ENCODE results near the gene UBR4. TPM values are rescaled to one million over a fixed set of nuclear protein-coding genes. Genes with fewer than 3 reads are reported as not detected.

Gene UBR4
- total RNA-seq, 4 donors from 2014 or later: 193 to 292 (median 229) TPM

DNA sequence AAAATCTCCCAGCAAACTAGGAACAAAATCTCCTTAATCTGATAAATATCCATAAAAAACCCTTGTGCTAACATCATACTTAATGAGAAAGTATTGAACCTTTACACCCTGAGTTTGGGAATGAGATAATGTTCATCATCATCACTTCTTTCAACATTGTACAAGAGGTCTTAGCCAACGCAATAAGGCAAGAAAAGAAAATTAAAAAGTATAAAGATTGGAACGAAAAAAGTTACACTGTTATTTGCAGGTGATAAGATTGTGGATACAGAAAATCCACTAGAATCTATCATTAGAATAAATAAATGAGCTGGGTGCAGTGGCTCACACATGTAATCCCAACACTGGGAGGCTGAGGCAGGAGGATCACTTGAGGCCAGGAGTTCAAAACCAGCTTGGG, 76.7 kb downstream of the UBR4 start:
- peaks cover 0 to 88% (median 0%) of the 10 kb centered on the region in 3 donors for H3K36me3 ChIP-seq
- no peak overlapping the region for H3K27ac ChIP-seq
- TF ChIP-seq, protein P1, sequence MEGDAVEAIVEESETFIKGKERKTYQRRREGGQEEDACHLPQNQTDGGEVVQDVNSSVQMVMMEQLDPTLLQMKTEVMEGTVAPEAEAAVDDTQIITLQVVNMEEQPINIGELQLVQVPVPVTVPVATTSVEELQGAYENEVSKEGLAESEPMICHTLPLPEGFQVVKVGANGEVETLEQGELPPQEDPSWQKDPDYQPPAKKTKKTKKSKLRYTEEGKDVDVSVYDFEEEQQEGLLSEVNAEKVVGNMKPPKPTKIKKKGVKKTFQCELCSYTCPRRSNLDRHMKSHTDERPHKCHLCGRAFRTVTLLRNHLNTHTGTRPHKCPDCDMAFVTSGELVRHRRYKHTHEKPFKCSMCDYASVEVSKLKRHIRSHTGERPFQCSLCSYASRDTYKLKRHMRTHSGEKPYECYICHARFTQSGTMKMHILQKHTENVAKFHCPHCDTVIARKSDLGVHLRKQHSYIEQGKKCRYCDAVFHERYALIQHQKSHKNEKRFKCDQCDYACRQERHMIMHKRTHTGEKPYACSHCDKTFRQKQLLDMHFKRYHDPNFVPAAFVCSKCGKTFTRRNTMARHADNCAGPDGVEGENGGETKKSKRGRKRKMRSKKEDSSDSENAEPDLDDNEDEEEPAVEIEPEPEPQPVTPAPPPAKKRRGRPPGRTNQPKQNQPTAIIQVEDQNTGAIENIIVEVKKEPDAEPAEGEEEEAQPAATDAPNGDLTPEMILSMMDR (IDR thresholded peaks at IDR 0.05): no peak
- TF ChIP-seq POLR2A (IDR thresholded peaks at IDR 0.05): no peak
- no peaks in the 10 kb centered on the region for H3K27me3 ChIP-seq
- no peak for DNase-seq
- H3K4me1 ChIP-seq: peaks cover 0 to 19% (median 0%) of the 10 kb centered on the region in 4 donors
- no peak overlapping the region for H3K4me3 ChIP-seq
- peaks cover 0 to 3% (median 0%) of the 10 kb centered on the region in 4 donors for H3K9me3 ChIP-seq

DNA sequence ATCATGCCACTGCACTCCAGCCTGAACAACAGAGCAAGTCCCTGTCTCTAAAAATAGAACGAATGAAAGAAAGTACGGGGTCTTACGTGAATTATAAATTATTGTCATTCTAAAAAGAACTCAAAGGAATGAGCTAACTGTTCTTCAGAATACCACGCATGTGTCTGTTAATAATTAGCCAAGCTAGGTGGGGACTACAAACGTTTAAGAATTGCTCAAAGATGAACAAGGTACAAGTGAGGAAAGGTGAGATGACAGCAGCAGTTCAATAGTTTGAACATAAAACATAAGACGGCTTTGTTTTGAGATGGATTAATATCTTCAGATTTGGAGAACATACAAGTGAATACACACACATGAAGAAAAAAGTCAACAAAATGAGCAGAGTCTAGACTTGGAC, 79.6 kb downstream of the UBR4 start:
- Histone ChIP-seq H3K4me1 (peaks cover 0 to 19% (median 0%) of the 10 kb centered on the region in 4 donors), H3K4me3 (no peak overlapping the region), H3K36me3 (peaks cover 0 to 88% (median 0%) of the 10 kb centered on the region in 3 donors), H3K27ac (peak overlapping the region in 3 of 4 donors; percentile 10 to 67 (median 28)), H3K27me3 (no peaks in the 10 kb centered on the region), H3K9me3 (peaks cover 0 to 3% (median 0%) of the 10 kb centered on the region in 4 donors)
- TF ChIP-seq, protein P1 (IDR thresholded peaks at IDR 0.05): no peak
- no peak for TF ChIP-seq POLR2A (IDR thresholded peaks at IDR 0.05)
- DNase-seq: no peak

DNA sequence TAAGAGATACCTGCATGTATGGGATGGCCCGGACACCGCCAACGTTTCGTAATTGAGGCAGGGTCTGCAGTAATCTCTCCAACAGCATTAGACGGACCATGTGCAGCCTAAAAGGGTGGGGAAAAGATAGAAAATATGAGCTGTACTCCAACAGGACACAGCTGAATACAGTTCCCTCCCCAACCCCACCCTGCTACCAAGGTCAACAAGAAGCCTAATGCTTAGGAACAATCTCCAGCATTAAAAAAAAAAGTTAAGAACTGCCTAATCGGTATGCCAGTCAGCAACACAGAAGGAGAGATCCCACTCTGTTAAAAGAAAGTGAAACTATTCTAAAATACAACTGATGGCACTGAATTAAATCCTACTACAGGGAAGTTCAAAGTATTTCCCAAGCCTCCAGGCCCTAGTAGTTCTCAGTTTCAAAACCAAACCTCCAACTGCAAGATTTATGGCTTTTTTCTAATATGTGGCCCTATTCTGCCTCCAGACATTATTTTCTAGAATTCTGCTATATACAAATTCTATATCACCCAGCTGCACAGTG, 81.0 kb downstream of the UBR4 start:
- DNase-seq: no peak
- Histone ChIP-seq H3K27ac (peak overlapping the region in 2 of 4 donors; percentile 30 to 67), H3K4me3 (no peak overlapping the region), H3K4me1 (peaks cover 0 to 19% (median 0%) of the 10 kb centered on the region in 4 donors), H3K27me3 (no peaks in the 10 kb centered on the region), H3K36me3 (peaks cover 0 to 88% (median 0%) of the 10 kb centered on the region in 3 donors), H3K9me3 (peaks cover 0 to 3% (median 0%) of the 10 kb centered on the region in 4 donors)
- TF ChIP-seq, protein P1 (IDR thresholded peaks at IDR 0.05): no peak
- TF ChIP-seq POLR2A (IDR thresholded peaks at IDR 0.05): no peak

DNA sequence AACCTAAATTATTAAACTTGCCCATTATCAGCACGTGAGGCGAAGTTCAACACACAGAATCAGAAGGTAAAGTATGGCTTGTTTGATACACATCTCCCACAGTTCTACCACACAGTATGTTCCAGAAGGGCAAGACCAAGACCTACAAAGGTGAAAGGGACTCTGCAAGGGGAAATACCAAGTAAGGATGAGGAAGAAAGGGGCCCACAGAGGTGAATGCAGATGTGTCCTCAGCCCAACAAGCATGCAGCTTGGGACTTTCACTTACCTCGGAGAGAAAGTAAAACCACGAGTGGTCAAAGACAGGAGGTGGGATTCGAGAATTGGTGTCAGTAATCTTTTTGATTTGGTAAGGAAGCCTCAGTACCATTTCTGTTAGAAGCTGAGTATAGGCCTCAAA, 85.8 kb downstream of the UBR4 start:
- no peak overlapping the region for H3K4me3 ChIP-seq
- H3K36me3 ChIP-seq: peaks cover 0 to 95% (median 0%) of the 10 kb centered on the region in 3 donors
- no peak for DNase-seq
- H3K9me3 ChIP-seq: no peaks in the 10 kb centered on the region
- H3K4me1 ChIP-seq: peaks cover 0 to 23% (median 0%) of the 10 kb centered on the region in 4 donors
- TF ChIP-seq, protein P1 (IDR thresholded peaks at IDR 0.05): no peak
- no peak for TF ChIP-seq POLR2A (IDR thresholded peaks at IDR 0.05)
- peak overlapping the region in 1 of 4 donors; percentile 15 for H3K27ac ChIP-seq
- H3K27me3 ChIP-seq: no peaks in the 10 kb centered on the region

DNA sequence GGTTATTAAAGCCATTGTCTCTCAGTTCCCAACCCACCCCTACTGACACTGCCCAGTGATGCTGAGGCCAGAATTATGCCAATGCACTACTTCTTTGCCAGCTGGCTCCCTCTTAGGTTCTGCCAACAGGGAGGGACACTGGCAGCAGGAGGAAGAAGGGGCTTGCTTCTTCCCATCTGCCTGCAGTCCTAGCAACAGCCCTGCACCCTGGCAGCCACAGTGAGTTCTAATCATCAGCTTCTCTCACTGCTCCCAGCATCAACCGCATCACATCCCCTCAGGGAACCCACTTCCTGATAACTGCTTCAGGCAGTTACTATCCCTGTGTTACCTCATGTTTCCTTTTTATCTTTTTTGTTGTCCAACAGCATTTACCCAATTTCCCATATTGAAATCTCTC, 86.2 kb downstream of the UBR4 start:
- peaks cover 0 to 95% (median 0%) of the 10 kb centered on the region in 3 donors for H3K36me3 ChIP-seq
- H3K4me1 ChIP-seq: peaks cover 0 to 22% (median 0%) of the 10 kb centered on the region in 4 donors
- no peak overlapping the region for H3K4me3 ChIP-seq
- peak overlapping the region in 1 of 4 donors; percentile 87 for H3K27ac ChIP-seq
- no peaks in the 10 kb centered on the region for H3K9me3 ChIP-seq
- peak in 2 of 3 donors; percentile 43 to 71 for DNase-seq
- H3K27me3 ChIP-seq: no peaks in the 10 kb centered on the region
- TF ChIP-seq, protein P1 (IDR thresholded peaks at IDR 0.05): no peak
- TF ChIP-seq POLR2A (IDR thresholded peaks at IDR 0.05): no peak

Data from Peyer's patch (tissue), 4 donors.